ENCODE results near the gene LRP2.
A peak's percentile ranks its signal among the peaks of the same experiment; 100 is the strongest.
"Not testable (repeated sequence)": the region's sequence is repeated elsewhere in the genome, so short reads cannot be mapped to it uniquely, and the experiment has no call there.

Gene LRP2

DNA sequence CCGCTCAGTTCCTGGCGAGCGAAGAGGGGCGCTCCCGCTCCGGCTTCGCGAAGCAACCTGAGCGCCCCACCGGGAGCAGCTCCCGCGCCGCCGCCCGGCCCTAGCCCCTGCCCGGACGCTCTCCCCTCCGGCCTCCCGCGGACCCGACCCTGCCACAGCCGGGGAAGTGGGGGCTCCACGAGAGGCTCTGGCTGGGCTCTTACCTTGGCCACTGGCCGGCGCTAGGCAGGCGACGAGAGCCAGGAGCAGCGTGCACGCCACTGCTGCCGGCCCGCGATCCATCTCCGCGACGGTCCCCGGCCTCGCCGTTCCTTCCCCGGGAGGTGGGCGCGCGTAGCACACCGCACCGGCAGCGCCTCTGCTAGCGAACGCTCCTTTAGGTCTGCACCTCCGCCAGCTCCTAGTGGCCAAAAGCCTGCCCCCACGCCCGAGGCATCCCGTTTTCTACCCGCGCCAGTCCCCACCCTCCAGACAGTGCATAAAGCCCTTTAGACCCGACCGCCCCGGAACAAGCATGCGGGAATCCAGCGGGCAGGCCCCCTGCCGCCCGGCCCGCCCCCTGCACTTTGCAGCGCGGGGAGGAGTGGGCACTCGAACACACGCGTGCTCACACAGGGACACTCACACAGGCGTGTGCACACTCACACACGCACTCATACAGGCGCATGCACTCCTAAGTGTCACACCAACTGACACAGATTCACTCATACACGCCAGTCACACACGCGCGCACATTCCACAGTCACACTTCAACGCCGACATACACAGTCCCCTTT lies at the start of gene LRP2:
Gene LRP2 (minus strand): TSS at position 417 of the 776 bp plus-strand sequence. CDS start 135 bp downstream, at position 282.
- no peak for FAIRE-seq

GRCh38 chr2:169406891-169407290 lies 44.6 kb upstream of the LRP2 start:
- FAIRE-seq, result no peak

GRCh38 chr2:169399491-169399890 lies 37.2 kb upstream of the LRP2 start:
- not testable (repeated sequence) for FAIRE-seq

DNA sequence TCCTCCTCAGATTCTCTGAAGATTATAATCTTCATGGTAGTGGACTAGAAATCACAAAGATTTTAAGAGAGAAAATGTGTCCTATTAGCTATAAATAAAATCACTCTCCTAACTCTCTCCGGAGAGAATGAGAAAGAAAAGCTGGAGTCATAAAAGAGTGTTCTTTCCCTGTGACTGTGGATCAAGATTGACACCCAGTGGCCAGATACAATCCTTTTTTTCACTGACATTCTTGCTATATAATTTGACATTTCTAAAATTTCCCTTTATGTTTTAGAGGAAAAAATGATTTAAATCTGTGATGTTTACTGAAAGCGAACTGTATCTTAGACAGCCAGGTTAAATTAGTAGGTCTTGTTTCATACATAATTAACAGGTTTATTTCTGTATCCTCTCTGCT lies 35.4 kb upstream of the LRP2 start:
- peak; percentile 67 for FAIRE-seq

DNA sequence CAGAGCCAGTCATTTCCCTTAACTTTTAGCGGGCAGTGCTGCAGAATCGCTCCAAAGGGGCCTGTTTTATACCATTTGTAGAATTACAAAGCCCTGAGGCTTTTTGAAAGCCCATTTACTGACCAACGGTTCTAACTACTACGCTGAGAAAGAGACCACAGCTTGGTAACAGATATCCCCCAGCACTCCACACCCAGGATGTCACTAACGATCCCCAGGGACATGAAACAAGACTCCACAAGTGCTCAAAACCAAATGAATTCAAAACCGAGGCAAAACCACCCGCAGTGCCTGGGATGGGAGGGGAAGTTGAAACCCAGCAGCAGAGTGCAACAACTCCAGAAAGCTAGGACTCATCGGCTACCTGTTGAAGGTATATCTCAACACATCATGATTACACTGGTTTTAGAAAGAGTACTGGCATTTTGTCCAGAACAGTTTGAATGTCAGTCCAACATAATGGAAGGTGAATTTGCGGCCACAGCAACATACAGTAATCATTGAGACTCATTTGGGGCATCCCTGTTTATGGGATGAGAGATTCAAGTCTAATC lies 33.6 kb upstream of the LRP2 start:
- FAIRE-seq, result no peak

DNA sequence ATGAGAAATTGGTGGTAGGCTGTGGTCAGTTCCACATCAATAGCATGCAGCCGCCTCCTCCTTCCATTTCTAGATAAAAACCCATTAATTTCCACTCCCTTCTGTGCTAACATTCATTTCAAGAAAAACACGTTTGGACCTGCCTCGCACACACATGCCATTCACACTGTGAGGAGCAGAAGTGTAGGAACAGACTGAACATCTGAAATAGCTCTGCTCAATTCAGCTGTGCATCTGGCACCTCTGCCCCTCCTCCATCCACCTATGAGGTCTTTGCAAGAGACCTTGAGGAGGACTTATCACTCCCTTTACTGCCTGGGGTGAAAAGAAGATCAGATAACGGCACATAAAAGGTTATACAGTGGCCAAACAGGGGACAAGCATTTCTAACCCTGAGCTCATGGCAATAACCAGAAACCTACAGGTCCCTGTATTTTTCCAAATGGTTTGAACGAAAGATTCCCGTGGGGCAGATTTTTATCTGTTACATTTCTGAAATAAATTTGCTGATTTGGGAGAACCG lies 30.8 kb upstream of the LRP2 start:
- no peak for FAIRE-seq

DNA sequence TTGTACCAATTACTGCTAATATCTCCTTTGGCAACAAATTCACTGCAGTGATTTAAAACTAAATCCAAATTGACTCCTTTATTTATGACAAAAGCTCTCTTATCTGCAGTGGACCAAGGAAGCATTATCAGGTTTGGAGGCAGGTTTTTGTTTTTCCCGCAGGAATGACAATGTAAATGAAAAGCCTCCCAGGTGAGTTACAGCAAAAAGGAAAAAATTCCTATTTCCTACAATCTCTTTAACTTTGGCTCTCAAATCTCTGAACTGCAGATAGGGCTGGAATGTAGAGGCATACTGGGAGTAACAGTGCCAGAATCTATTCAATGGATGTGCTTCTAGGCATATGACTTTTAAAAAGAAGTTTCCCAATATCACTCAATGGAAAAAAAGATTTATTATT lies 28.9 kb upstream of the LRP2 start:
- no peak for FAIRE-seq

- FAIRE-seq, result no peak
These were observed 25.8 kb upstream of the LRP2 start for GRCh38 chr2:169388161-169388560.

GRCh38 chr2:169386722-169387121 lies 24.4 kb upstream of the LRP2 start:
- FAIRE-seq, result no peak

DNA sequence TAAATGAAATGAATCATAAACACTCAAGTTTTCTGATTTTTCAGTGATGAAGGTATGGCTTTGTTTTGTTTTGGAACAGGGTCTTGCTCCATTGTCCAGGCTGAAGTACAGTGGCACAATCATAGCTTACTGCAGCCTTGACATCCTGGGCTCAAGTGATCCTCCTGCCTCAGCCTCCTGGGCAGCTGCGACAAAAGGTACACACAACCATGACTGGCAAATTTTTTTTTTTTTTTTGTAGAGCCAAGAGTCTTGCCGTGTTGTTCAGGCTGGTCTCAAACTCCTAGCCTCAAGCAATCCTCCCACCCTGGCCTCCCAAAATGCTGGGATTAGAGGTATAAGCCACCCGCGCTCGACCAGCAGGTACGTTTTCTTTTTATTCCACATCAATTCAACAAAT lies 22.5 kb upstream of the LRP2 start:
- FAIRE-seq, result no peak

GRCh38 chr2:169372561-169372960 lies 10.2 kb upstream of the LRP2 start:
- no peak for FAIRE-seq

- FAIRE-seq, result no peak
These were observed 3.7 kb upstream of the LRP2 start for GRCh38 chr2:169366066-169366465.

- FAIRE-seq, result no peak
These were observed 2.7 kb upstream of the LRP2 start for GRCh38 chr2:169365029-169365480.

DNA sequence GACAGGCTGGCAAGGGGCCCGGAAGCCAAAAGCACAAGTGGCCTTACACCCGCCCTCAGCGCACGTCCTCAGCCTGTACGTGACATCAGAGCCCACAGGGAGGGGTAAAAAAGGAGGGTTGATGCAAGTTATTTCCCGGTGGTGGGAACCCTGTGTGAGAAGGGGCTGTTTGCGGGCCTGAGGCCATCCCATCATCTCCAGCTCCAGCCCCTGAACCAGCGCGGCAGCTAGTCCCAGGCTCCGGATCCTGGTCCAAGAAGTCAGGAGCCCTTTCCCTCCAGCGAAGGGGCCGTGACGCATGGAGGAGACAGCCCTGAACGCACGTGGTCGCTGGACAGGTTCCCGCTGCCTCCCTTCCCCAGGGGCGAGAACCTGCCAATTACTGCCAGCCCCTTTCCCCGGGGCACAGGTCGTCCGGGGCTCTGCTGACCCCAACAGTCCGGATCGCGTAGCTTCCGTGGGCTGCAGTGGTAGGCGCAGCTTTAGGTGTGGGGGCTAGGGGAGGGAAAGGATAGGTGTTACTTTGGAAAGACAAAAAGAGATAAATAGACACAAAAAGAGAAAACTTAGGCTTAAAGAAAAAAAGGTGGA lies 1.3 kb upstream of the LRP2 start:
- FAIRE-seq, result no peak

DNA sequence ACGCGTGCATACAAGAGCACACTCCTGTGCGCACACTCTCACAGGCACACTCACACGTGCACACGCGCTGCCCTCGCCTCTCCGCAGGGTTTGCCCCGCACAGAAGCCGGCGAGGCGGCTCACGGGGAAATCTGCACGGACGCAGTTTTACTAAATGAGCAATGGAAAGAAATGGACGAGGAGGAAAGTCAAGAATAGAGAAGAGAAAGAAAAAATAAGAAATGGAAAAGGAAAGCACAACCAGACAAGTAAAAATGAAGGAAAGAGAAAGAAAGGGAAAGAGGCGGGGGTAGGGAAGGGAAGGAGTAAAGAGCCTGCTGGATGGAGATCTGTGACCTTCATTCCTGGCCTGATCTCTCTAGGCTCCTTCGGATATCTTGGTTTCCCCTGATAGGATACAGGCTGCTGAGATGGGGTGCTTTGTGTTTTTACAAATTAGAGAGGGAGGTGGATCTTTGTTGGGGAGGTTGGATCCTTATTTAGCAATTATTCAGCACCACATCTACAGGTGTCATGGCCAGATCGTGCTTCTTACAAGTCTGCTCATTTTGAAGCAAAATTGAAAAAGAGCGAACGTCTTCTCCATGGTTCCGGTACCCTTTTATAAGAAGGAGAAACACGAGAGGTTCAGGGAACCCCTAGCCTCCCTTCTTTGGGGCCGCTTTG lies 693 bp upstream of the LRP2 start:
- FAIRE-seq, result no peak

- FAIRE-seq, result no peak
These were observed 622 bp downstream of the LRP2 start for GRCh38 chr2:169361706-169362117.

- no peak for FAIRE-seq
These were observed 1.2 kb downstream of the LRP2 start for GRCh38 chr2:169360984-169361705.

DNA sequence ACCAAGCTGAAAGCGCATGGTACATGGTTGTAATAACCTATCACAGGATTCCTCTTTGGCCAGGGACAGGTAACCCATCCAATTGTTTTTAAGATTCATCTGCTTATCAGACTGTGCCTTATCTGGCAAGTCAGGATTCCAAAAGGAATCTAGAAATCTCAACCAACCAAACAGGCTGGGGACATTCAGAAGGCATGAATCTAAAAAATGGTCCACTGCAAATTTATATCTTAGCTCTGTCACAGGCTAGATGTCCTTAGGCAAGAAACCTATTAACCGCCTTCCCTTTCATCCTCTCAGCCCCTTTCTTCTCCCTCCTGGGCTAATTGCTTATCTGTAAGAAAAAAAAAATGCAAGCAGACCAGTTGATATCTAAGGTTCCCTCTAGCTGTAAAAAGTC lies 4.3 kb downstream of the LRP2 start:
- FAIRE-seq, result no peak

- no peak for FAIRE-seq
These were observed 8.1 kb downstream of the LRP2 start for GRCh38 chr2:169354244-169354643.

GRCh38 chr2:169351725-169352124 lies 10.6 kb downstream of the LRP2 start:
- FAIRE-seq, result no peak

- no peak for FAIRE-seq
These were observed 12.8 kb downstream of the LRP2 start for GRCh38 chr2:169349535-169349934.

DNA sequence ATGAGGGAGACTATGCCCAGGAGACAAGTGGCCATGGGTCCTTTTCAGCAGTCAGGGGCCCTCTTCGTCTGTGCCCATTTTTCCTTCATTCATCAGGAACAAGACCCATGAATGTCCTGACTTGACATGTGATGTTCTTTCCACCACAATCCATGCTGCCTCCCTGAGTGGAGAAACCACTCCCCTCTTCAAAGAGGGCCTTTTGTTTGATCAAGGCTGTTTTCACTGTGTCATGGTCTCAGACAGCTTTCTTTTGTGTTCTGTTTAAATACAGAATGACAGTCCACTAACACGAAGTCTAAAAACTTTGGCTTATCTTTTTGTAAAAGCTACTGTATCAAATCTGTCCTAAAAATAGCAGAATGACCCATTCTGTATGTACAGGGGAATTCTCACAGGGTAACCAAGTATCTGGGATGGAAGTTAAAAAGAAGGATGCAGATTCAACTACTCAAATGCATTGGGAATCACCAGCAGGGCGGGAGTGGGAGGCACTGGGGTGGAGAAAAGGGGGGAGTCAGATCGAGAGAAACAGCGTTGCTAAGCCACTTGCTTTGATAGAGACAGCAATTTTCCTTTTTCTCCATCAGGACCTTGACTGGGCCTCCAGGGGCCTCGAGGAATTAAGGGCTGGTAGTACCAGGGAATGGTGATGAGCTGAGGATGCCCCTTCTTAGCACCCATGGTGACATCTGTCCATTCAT lies 13.9 kb downstream of the LRP2 start:
- FAIRE-seq, result no peak
